ENCODE data around the gene HDAC4.

- TF ChIP-seq CTCF (IDR thresholded peaks at IDR 0.05; ENCODE audit: poor library complexity) (no peak), EZH2phosphoT487 (IDR thresholded peaks at IDR 0.05; ENCODE audit: low read depth, severe bottlenecking, unreplicated experiment) (no peak)
These were observed 366.1 kb downstream of the HDAC4 start for GRCh38 chr2:239034561-239035341.
